GM21786 (cell line): Measurements from ENCODE around the gene SURF2.

Source experiments
- ATAC-seq: cut with Tn5 transposase; IDR thresholded peaks from one replicate; pipeline ENCODE4 v1.9.1; 2021; ENCODE audit not compliant: unreplicated experiment

The SURF2 gene

DNA sequence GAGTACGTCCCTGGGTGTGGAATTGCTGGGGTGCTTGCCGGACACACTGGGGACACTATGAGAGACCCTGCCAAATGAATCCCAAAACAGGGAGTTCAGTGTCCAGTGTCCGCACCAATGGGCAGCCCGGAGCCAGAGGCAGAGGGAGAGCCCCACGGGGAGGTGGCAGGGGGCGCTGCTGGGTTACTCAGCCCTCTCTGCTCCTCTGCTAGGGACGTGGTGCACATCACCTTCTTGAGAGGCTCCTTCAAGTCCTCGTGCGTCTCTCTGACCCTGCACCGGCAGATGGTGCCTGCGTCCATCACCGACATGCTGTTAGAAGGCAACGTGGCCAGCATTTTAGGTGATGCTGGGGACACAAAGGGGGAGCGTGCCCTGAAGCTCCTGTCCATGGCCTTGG lies 40.6 kb downstream of the SURF2 start:
- no peak for ATAC-seq

DNA sequence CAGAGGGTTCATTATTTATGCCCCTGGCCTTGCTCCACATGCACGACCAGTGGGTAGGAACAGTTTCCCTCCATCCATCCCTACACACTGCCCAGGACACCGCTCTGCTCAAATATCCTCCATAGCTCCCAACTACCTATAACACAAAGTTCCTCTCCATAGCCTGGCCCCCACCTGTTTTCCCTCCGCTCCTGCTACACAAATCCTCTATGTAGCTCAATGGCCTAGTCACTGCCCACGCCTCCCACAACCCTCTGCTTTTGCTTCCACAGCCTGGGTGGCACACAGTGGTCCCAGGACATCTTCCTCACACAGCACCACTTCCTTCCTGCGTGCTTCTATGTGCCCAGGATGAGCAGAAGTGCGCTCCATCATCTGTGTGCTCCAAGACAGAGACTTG lies 41.0 kb downstream of the SURF2 start:
- no peak for ATAC-seq

DNA sequence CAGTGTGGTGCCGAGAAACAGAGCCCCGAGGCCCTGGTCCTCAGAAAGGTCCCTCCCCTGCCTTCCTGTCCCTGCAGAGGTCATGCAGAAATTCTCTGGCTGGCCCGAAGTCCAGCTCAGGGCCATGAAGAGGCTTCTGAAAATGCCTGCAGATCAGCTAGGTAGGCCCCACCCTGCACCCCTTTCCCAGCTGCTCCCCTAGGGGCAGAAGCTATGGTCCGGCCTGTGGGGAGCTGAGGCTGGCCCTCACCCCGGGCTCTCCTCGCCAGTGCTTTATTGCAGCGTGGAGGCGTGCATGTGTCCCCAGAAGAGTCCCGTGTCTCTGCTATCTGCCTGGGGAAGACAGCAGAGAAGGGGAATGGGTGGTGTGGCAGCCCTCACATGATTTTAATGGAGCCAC lies 41.5 kb downstream of the SURF2 start:
- ATAC-seq: no peak

DNA sequence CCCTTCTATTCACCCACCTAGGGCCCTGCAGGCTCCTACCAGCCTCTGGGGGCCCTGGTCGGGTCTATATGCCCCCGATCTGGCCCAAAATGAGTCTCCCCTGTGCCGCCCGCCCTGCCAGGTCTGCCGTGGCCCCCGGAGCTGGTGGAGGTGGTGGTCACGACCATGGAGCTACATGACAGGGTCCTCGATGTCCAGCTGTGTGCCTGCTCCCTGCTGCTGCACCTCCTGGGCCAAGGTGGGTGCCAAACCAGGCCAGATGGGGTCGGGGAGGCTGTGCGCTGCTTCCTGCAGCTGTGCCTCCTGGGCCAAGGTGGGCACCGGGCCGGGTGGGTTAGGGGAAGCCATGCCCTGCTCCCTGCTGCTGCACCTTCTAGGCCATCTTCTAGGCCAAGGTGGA lies 43.9 kb downstream of the SURF2 start:
- ATAC-seq: no peak

DNA sequence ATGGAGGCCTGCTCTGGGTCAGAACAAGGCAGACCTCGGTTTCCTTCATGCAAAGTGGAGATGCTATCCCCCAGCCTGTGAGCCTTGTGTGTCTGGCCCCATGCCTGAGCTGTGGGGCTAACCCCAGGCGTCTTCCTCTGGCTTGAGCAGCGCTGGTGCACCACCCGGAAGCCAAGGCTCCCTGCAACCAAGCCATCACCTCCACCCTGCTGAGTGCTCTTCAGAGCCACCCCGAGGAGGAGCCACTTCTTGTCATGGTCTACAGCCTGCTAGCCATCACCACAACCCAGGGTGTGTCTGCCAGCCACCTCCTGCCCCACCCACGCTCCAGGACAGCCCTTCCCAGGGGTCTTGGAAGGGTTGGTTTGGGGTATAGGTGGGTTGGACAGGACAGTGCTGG lies 45.2 kb downstream of the SURF2 start:
- no peak for ATAC-seq

DNA sequence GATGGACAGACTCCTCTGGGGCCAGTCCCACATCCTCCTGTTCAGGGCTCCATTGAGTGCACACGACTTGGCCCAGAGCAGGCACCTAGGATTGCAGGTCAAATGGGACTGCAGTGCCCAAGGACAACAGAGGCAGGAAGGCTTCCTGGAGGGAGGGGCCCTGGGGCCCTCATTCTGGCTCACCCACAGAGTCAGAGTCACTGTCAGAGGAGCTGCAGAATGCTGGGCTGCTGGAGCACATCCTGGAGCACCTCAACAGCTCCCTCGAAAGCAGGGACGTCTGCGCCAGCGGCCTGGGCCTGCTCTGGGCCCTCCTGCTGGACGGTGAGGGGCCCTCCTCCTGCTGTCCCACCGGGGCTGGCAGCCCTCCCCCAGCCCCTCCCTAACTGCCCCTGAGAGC lies 46.3 kb downstream of the SURF2 start:
- no peak for ATAC-seq

DNA sequence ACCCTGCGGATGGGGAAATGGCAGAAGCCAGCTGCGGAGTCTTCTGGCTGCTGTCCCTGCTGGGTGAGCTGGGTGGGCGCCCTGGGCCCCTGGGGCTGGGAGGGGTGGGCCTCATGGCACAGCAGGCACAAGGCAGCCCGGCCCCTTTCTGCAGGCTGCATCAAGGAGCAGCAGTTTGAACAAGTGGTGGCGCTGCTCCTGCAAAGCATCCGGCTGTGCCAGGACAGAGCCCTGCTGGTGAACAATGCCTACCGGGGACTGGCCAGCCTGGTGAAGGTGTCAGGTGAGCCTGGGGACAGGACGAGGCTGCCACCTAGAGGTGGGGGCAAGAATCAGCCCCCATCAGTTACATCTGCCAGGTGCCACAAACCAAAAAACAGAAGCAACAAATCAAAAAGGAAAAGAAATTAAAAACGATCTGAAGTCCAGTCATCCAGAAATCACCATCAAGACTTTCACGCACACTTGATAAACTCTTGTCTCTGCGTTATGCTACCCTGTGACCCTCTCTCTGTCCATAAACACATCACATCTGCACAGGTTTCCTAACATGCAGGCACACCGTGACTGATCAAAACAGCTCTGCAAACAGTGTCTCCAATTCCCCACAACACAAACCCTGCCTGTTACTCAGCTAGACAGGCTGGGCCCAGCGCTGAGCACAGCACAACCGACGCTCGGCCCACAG lies 47.6 kb downstream of the SURF2 start:
- ATAC-seq: no peak

DNA sequence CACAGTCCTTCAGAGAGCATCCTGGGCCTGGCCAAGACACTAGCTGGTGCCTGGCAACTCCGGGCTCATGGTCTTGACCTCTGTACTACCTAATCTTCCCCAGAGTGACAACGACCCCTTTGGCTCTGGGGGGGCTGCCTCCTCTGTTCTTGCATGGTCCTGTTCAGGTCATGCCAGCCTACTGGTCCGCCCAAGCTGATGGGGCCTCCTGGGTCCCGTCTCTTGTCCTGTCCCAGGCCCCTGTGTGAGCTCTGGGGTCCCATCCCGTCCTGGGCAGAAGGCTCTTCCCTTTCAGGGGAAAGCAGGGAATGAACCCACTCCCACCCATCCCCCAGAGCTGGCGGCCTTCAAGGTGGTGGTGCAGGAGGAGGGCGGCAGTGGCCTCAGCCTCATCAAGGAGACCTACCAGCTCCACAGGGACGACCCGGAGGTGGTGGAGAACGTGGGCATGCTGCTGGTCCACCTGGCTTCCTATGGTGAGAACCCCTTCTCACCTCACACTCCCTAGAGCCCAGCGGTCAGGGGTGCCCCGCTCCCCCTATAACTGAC lies 48.2 kb downstream of the SURF2 start:
- no peak for ATAC-seq

DNA sequence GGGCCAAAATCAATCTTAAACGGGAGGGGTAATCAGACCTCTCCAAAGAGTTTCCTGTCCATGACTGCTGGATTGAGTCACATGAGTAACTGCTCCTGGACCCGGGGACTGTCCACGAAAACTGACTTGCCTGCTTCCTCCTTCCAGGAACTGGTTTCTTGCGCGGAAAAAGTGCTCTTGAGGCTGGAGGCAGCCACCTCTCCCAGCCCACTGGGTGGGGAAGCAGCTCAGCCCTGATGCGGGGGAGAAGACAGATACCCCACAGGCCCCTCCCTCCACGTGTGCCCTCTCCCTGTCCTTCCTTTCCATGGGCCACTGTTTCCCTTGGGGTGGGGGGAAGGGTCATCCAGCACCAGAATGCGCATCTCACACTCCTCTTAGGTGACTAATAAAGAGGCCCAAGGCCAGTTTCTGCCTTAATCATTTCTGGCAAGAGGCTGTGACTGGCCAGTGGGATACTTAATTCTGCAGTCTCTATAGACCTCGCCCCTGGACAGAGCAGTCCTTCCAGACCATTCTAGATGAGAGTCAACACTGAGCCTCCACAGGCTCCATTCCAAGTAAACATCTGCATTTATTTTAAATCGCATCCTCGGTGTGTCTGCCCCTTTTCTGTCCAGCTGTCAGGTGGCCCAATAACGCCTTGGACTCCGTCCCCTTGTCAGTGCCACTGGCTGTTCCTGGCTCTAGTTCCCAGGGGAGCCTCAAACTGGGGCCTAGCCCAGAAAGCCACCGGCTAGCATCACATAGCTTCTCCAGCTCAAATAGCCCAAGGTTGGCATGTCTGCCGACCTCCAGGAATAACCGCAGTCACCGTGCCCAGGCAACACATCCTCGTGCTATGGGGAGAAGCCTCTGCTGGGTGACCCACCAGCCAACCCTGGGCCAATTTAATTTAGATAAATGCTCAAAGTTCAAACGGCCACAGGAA lies 49.4 kb downstream of the SURF2 start:
- ATAC-seq: no peak

DNA sequence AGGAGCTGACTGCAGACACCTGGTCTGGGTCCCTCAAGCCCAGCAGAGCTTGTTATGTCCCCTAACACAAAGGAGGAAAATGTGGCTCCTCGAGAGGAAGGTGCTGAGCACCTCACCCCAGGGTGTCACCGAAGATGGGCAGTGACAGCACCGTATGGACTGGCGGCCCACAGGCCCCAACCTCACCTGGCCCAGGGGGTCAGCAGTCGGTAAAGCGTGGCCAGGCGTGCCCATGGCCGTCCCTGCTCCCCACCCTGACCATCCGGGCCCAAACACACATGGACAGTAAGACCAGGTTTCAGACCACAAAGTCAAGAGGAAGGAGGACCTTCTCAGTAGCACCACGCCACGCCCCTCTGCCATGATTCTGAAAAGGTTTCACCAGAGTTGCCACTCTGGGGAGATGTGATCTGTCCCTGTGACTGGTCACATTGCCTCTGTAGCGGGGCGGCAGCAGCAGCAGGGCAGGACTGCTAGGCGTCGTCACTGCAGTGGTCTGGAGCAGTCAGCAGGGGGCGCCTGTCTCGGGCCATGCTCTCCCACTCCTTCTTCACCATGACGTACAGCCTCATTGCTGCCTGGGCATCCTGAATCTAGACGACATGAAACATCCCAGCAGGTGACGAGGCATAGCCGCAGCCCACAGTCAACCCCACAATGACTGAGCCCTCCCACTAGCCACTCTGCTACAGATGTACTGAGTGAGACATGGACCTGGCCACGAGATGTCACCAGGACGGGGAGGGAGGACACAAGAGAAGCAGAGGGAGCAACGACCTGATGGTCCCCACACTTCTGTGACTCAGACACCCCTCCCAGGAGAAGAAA lies 50.3 kb downstream of the SURF2 start:
- ATAC-seq: no peak

DNA sequence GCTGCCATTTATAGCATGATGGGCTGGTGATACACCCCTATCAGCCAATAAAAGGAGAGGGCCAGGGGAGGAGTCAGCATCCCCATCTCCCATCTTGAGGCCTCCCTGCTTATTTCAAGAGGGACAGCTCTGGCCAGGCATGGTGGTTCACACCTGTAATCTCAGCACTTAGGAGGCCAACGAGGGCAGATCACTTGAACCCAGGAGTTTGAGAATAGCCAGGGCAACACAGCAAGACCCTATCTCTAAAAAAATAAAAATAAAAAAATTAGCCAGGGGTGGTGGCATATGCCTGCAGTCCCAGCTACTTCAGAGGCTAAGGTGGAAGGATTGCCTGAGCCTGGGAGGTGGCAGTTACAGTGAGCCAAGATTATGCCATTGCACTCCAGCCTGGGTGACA lies 51.7 kb downstream of the SURF2 start:
- no peak for ATAC-seq
